Spinal cord (tissue), 10 donors: ENCODE results near the gene SLC34A1. TPM values are rescaled to one million over a fixed set of nuclear protein-coding genes. Genes with fewer than 3 reads are reported as not detected.
"Not testable (repeated sequence)": the region's sequence is repeated elsewhere in the genome, so short reads cannot be mapped to it uniquely, and the experiment has no call there.

Source experiments
- DNase-seq, 6 donors: peaks; one replicate each; pipeline versions ENCODE4 v3.0.0 to v3.0.0-alpha.2; 2013 to 2015; ENCODE audit warnings: low spot score in 6 of 6, low read depth in 4 of 6
- H3K27ac ChIP-seq: one replicate; pipeline ENCODE4 v1.5.1; 2013; ENCODE audit warnings: low read depth, low read length, control low read depth
- H3K27me3 ChIP-seq: one replicate; pipeline ENCODE4 v1.6.1; 2013; ENCODE audit warnings: low read length; ENCODE audit not compliant: control insufficient read depth, insufficient read depth
- H3K36me3 ChIP-seq: one replicate; pipeline ENCODE4 v1.6.1; 2013; ENCODE audit warnings: low read length; ENCODE audit not compliant: control insufficient read depth, insufficient read depth
- H3K4me1 ChIP-seq: one replicate; pipeline ENCODE4 v1.6.1; 2013; ENCODE audit warnings: low read length; ENCODE audit not compliant: control insufficient read depth, insufficient read depth
- H3K4me3 ChIP-seq: one replicate; pipeline ENCODE4 v1.5.1; 2013; ENCODE audit warnings: low read depth, low read length, control low read depth
- H3K9me3 ChIP-seq: one replicate; pipeline ENCODE4 v1.6.1; 2013; ENCODE audit warnings: low read length; ENCODE audit not compliant: control insufficient read depth, insufficient read depth
- WGBS: methylation state at CpG from one replicate; pipeline ENCODE4 v1.1.5; 2013; ENCODE audit warnings: missing lambda C conversion rate; ENCODE audit not compliant: insufficient coverage; 5-methylcytosine and 5-hydroxymethylcytosine counted together
- polyA plus RNA-seq, 2 donors: library from polyadenylated mRNA; unstranded; fragments of 120-200 nt; gene quantifications; one replicate each; pipeline ENCODE4 v1.2.1, GENCODE V29; 2013; ENCODE audit not compliant: insufficient read length in 2 of 2
- total RNA-seq, 2 donors: library from RNA; depleted of rRNA in 1 of 2; stranded (reverse); fragments of 120-200 nt in 1 of 2; fragments of >200 nt in 1 of 2; gene quantifications; one replicate each; pipeline versions ENCODE4 v1.2.3 to v1.2.4, GENCODE V29; 2013 to 2014
- donor health status: healthy.

Gene SLC34A1
- total and polyA plus RNA-seq, 4 donors, result 0.68 to 1.2 TPM; not detected in 2

GRCh38 chr5:177360740-177361139 is 23.5 kb upstream of the SLC34A1 start:
- WGBS, result 76% methylated on average over 7 of the region's 7 CpGs
- peaks cover 23% of the 10 kb centered on the region for H3K27me3 ChIP-seq
- peaks cover 10% of the 10 kb centered on the region for H3K4me1 ChIP-seq
- not testable (repeated sequence) for H3K9me3 ChIP-seq, H3K27ac ChIP-seq, H3K36me3 ChIP-seq, H3K4me3 ChIP-seq, DNase-seq

DNA sequence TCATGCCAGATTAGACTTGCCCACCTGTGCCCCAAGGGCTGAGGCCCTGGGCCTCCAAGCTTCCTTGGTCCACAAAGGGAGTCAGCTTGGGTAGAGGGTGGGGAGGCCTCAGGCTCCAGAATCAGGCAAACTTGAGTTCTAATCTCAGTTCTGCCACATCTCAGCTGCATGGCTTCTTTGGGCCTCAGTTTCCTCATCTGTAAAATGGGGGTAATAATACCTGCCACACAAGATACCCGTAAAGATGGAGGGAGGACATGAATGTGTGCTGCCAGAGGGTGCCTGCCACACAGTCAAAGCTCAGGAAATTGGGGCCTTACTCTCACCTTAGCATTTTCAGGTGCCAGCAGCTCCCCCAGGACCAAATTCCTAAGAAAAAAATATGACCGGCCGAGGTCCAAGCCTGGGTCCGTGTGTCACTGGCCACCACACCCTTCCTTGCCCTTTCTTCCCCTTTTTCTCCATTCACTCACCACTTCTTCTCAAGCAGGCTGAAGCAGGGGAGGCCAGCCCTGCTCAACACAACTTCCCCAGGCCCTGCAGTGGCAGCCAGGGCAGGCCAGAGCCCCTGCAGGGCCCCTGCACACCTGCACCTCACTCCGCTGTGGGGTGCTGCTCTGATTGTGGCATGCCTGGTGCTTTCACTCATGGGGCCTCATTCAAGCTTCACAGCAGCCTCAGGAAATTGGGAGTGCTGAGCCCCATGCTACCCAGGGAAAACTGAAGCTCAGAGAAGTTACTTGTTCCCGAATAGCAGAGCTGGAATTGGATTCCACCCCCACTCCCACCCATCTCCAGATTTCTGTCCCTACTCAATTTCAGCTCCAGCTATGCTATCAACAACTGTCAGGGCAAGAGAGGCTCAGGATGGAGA is 22.6 kb upstream of the SLC34A1 start:
- H3K27me3 ChIP-seq, result peaks cover 25% of the 10 kb centered on the region

GRCh38 chr5:177362292-177362609 is 22.0 kb upstream of the SLC34A1 start:
- Histone ChIP-seq H3K4me1 (peaks cover 20% of the 10 kb centered on the region), H3K4me3 (no peak overlapping the region), H3K9me3 (no peaks in the 10 kb centered on the region), H3K27ac (no peak overlapping the region), H3K36me3 (no peaks in the 10 kb centered on the region), H3K27me3 (peaks cover 31% of the 10 kb centered on the region)
- WGBS, result 46% methylated on average over 6 of the region's 8 CpGs
- no peak for DNase-seq

More for the DNA sequence above, 22.6 kb upstream of the SLC34A1 start:
- Histone ChIP-seq H3K4me3 (no peak overlapping the region), H3K9me3 (no peaks in the 10 kb centered on the region), H3K36me3 (no peaks in the 10 kb centered on the region), H3K27ac (no peak overlapping the region), H3K4me1 (peaks cover 14% of the 10 kb centered on the region)
- 85% methylated on average over 6 of the region's 6 CpGs for WGBS
- DNase-seq, result no peak

DNA sequence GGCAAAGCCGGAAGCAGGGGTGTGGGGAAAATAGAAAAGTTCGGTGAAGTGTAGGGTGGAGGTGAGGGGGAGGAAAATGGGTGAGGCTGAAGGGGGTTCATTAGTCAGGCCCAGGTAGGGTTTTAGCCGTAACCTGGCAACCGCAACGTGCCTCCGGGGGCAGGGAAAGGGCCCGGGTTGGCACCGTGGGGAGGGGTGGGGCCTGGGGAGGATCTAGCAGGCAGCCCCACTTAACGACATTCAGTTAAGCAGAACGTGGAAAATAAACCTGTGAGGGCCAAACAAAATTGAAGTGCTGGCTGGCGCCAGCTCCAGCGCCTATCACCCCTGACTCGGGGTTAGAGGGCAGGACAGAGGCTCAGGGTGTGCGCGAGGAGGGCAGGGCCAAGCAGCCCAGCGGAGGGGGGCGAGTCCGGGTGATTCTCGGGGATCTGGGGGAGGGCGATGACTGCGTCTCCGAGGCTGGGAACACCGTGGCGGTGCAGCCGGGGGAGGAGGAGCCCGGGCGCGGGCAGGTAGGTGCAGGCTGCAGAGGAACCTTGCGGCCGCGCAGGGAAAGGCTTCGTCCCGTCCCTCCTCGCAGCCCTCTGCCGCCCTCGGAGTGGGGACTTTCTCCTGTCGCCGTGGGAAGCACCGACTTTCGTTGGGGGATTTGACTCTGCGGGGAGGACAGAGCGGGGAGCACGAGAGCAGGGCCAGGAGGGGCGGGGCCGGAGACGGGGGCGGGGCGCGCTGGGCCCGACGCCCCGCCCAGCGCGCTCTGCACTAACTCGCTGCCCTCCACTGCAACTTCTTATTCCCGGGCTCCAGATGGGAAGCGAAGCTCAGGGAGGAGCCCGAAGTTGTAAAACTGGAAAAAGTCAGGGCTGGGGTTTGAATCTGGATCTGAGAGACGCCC is 21.4 kb upstream of the SLC34A1 start:
- DNase-seq, result peak in 2 of 6 donors; percentile 32 to 63
- peaks cover 26% of the 10 kb centered on the region for H3K4me1 ChIP-seq
- 8% methylated on average over 55 of the region's 59 CpGs for WGBS
- H3K27me3 ChIP-seq, result peaks cover 33% of the 10 kb centered on the region
- H3K27ac ChIP-seq, result no peak overlapping the region
- H3K9me3 ChIP-seq, result no peaks in the 10 kb centered on the region
- H3K4me3 ChIP-seq, result peak overlapping the region; percentile 41
- H3K36me3 ChIP-seq, result no peaks in the 10 kb centered on the region

- WGBS, result 40% methylated on average over 1 of the region's 10 CpGs
- H3K9me3 ChIP-seq, result no peaks in the 10 kb centered on the region
- H3K4me1 ChIP-seq, result peaks cover 32% of the 10 kb centered on the region
- no peak overlapping the region for H3K4me3 ChIP-seq
- no peak for DNase-seq
- H3K27ac ChIP-seq, result no peak overlapping the region
- peaks cover 34% of the 10 kb centered on the region for H3K27me3 ChIP-seq
- no peaks in the 10 kb centered on the region for H3K36me3 ChIP-seq
Measured at GRCh38 chr5:177363565-177363964, 20.7 kb upstream of the SLC34A1 start.

- no peak overlapping the region for H3K27ac ChIP-seq
- peaks cover 33% of the 10 kb centered on the region for H3K4me1 ChIP-seq
- no peak overlapping the region for H3K4me3 ChIP-seq
- DNase-seq, result no peak
- WGBS, result 74% methylated on average over 8 of the region's 11 CpGs
- peaks cover 42% of the 10 kb centered on the region for H3K27me3 ChIP-seq
- no peaks in the 10 kb centered on the region for H3K9me3 ChIP-seq
- no peaks in the 10 kb centered on the region for H3K36me3 ChIP-seq
Measured at GRCh38 chr5:177364159-177364962, 19.9 kb upstream of the SLC34A1 start.

- Histone ChIP-seq H3K36me3 (no peaks in the 10 kb centered on the region), H3K4me3 (no peak overlapping the region), H3K27ac (peak overlapping the region; percentile 95), H3K9me3 (no peaks in the 10 kb centered on the region), H3K27me3 (peaks cover 44% of the 10 kb centered on the region), H3K4me1 (peaks cover 37% of the 10 kb centered on the region)
- DNase-seq, result no peak
- WGBS, result 69% methylated on average over 12 of the region's 14 CpGs
Measured at GRCh38 chr5:177365845-177366527, 18.2 kb upstream of the SLC34A1 start.

DNA sequence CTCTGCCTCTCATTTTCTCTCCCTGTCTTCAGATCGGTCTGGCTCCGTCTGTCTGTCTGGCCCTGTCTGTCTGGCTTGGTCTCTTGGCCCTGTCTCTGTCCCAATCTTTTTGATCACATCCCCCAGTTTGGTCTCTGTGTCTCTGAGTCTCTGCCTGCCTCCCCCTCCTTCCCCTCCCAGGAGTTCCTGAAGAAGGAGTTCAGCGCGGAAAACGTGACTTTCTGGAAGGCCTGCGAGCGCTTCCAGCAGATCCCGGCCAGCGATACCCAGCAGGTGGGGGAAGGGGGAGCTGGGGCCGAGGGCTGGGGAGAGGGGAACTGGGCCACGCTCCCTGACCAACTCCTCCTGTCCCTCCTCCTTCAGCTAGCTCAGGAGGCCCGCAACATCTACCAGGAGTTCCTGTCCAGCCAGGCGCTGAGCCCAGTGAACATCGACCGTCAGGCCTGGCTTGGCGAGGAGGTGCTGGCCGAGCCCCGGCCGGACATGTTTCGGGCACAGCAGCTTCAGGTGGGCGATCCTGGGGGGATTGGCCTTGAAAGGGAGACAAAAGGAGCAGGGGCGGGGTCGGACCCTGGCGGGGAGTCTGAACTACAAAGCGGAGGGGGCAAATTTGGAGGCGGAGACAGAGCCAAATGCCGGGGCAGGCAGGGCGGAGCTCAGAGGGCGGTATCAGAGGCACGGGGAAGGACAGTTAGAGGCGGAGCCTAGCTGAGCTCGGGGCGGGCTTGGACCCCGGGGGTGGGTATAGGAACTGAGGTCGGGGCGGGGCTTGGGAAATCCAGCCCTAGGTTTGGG is 17.5 kb upstream of the SLC34A1 start:
- peak in 3 of 6 donors; percentile 38 to 91 (median 86) for DNase-seq
- no peaks in the 10 kb centered on the region for H3K36me3 ChIP-seq
- peak overlapping the region; percentile 95 for H3K27ac ChIP-seq
- 8% methylated on average over 34 of the region's 36 CpGs for WGBS
- H3K4me3 ChIP-seq, result peak overlapping the region; percentile 52
- peaks cover 45% of the 10 kb centered on the region for H3K4me1 ChIP-seq
- H3K9me3 ChIP-seq, result no peaks in the 10 kb centered on the region
- peaks cover 46% of the 10 kb centered on the region for H3K27me3 ChIP-seq
